Myocyte (in vitro differentiated cells): ENCODE results near the gene HDAC10. TPM values are rescaled to one million over a fixed set of nuclear protein-coding genes. Genes with fewer than 3 reads are reported as not detected.

Source experiments
- DNase-seq: peaks from one replicate; pipeline ENCODE4 v3.0.0-alpha.2; 2012; ENCODE audit warnings: low read depth
- total RNA-seq: library from RNA; depleted of rRNA; stranded (reverse); fragments of >200 nt; gene quantifications from 2 replicates; pipeline ENCODE4 v1.2.3, GENCODE V29; 2014

The HDAC10 gene
- total RNA-seq, 1 donor from 2014 or later, result 12.9 TPM

DNA sequence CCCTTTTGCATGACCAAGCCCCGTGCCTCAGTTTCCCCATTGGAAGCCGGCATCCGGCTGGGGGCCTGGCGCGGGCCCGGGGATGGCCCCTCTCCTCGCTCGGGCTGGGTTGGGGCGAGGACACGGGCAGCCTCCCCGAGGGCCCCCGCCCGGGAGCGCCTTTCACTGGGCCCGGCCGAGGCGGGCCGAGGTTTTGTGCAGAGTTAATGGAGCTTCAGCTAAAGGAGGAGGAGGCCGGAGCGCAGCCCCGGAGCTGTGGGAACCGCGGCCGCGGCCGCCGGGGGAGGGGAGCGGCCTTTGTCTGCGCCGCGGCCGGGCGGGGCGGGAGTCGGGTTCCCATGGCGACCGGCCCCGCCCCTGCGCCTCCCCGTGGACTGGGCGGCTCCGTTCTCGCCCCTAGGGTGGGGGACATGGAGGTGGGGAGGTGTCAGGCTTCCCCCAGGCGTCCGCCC is 20.5 kb upstream of the HDAC10 start:
- peak; percentile 60 for DNase-seq

GRCh38 chr22:50270666-50271394 is 19.8 kb upstream of the HDAC10 start:
- DNase-seq, result peak; percentile 74

GRCh38 chr22:50269970-50270665 is 19.1 kb upstream of the HDAC10 start, which contains the start of gene MAPK11:
TSS of gene MAPK11 (minus strand) at chr22:50270380. CDS start at chr22:50270292, 88 bp downstream.
- DNase-seq, result no peak

DNA sequence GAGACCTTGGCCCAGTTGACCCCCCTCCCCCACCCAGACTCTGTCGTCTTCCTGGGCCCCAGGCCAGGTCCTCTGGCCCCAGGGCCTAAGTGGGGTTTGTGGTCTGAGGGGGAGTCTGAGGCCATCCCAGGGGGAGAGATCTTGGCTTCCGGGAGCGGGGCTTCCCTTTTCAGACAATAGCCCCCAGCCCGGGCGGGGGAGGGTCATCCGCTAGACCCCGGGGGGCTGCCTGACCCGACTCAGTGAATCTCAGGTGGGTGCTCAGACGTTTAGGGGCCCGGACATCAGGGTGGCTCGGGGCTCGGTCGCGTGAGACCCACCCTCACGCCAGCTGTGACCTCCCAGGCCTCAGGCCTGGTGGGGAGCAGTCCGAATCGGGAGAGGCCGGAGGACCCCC is 18.5 kb upstream of the HDAC10 start:
- no peak for DNase-seq

DNA sequence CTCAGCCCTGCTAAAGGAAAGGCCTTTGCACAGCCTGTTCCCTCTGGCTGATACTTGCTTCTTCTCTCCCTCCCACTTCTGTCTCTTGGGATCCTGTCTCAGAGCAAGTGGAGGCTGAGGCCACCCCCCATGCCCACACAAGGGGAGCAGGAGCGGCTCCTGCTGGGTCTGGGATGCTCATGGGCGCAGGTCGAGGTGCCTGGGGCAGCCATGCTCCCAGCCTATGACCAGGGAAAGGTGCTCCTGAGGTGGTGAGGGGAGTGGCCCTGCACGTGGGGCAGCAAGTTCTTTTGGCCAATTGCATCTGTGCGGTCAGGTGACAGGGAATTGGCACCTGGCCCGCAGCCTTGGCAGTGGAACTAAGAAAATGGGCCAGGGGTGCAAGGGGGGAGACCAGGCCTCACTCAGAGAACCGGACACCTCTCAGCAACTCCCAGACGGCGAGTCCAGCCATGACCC is 17.6 kb upstream of the HDAC10 start:
- DNase-seq, result no peak

DNA sequence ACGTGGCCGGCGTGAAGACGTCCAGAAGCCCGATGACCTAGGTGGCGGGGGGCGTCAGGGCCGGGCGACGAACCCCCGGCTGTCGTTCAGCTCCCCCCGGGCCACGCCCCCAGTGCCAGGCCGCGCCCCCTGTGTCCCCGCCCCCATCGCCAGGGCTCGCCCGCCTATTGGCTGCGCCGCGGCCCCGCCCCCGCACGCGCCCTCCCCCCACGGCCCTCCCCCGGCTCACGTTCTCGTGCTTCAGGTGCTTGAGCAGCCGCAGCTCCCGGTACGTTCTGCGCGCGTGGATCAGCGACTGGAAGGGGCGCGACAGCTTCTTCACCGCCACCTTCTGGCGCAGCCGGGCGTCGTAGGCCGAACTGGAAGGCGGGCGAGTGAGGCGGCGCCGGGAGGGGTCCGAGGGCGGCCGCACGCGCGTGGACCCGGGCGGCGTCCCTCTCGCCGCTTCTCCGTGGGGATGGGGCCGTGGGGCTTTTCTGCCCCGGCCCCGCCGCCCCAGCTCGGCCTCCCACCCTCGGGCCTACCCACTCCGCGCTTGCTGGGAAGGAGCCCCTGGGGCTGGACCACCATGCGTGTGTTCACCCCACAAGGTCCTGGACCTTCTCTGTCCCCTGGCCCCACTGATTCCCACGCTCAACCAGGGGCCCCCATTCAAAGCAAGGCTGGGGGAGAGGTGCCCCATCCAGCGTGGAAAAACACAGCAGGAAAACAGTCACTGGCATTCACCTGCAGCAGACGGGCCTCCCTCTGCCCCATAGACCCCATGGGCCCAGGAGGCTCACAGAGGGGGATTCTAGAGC is 16.7 kb upstream of the HDAC10 start:
- peak; percentile 35 for DNase-seq

DNA sequence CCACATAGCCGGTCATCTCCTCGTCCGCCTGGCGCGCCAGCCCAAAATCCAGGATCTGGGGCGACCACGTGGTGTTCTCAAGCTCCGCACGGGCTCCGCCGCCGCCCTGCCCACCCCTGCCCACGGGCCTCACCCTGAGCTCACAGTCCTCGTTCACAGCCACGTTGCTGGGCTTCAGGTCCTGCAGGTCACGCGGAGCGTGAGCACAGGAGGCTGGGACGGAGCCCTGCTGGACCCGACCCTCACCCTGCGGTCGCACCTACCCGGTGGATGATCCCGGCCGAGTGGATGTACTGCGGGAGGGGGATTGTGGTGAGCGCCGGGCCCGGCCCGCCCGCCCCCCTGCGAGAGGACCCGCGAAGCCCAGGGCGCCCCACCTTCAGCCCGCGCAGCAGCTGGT is 15.9 kb upstream of the HDAC10 start:
- no peak for DNase-seq

DNA sequence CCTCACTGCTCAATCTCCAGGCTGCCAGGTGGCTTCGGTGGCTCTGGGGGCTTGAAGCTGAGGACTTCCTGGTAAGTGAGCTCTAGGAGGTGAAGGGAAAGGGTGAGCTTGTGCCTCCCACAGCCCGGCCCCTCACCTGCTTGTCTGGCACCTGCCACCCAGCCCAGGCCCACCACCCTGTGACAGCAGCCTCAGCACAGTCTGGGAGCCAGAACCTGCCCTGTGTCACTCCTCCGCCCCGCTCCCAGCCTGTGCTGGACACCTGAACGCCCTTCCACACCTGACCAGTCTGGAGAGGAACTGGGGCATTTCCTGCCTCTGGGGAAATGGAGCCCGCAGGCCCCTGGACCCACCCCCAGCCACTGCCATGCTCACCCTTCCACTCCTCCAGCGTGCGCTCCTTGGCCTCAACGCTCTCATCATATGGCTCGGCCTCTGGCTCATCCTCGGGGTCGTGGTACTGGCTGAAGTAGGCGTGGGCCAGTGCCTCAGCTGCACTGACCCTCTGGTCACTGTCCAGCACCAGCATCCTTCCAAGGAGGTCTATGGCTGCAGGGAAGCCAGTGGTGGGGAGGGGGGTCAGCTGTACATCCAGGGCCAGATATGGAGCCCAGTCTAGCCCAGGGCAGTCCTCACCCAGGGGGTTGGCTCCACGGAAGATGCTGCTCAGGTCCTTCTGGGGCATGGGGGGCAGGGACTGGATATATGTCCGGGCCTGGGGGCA is 14.0 kb upstream of the HDAC10 start:
- no peak for DNase-seq

- DNase-seq, result no peak
Observed at GRCh38 chr22:50264104-50264745, 13.2 kb upstream of the HDAC10 start.

DNA sequence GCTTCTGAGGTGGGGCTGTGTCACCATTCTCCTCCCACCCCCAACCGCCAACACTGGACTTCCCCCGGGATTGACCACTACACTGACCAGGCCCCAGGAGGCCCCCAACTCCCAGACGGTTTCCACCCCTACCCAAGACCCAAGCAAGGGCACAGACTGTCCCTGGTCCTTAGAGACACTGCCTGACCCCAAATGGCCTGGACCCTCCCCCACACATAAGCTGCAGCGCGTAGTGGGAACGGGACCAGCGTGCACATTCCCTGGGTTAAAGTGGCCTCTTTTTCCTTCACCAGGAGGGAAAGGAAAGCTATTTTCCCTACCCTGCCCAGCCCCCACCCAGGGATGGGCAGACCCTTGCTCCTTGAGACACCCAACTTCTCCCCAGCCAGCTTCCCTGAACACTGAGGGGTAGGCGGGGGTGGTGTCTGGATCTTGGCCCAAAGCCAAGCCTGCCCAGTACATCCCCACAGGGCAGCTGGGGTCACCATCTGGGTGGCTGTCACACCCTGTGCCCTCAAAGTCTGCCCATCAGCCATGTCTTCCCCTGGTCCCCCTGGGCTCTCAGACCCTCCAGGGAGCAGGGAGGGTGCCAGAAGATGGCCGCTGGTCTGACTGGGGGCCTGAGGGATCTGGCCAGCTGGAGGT is 12.0 kb upstream of the HDAC10 start:
- DNase-seq, result no peak

DNA sequence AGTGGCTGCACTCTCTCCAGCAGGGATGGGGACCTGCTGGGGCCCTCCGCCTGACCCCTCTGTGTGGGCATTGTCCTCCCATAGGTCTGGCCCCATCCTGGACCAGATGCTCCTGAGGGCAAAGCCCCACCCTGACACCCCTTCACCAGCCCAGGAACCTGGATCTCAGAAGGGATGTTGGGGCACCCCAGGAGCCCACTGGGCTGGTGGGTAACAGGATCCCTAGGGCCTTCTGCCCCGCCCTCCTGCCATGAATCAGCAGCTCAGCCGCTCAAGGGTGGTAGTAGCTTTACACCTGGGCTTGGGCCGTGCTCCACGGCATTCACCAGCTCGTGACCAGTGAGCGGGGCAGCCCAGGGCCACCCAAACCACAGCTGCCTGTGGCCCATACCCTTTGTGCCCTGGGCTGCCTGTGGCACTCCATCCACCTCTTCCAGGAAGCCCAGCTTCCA is 11.4 kb upstream of the HDAC10 start:
- DNase-seq, result peak; percentile 47

DNA sequence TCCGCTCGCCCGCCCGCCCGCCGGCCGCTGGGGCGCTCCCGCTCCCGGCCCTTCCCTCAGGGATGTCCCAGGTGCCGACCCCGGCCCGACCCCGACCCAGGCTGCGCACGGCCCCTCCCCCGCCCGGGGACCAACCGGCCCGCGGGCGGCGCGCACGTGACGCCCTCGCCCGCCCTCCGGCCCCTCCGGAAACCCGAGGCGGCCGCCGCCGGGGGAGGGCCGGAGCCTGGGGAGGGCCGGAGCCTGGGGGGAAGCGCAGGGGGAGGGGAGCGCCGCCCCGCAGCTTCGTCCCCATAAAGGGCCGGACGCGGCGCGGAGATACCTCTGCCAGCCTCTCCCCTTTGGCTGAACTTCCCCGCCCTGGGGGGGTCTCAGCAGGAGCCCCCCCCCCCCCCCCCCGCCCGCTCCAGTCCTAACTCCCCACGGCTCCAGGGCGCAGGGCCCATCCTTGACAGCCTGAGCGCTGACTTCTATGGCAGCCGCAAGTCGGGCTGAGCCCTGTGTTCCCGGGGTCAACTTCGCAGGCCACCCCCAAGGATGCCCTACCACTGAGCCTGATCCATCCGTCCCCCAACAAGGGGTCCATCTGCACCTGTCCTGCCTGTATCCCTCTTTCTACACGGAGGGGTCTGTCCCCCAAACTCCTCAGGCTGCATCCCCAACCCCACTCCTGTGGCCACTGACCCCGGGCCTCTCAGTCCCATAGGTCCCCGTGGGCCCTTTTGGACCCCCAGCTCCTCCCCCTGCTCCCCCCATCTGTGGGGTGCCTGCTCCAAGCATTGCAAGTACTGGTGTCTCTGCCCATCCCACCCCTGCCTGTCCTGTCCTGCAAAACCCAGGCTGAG is 10.8 kb upstream of the HDAC10 start, which contains the start of gene MAPK12:
TSS of gene MAPK12 (minus strand) at position 69 of the 845 bp plus-strand sequence. CDS start 174 bp downstream, outside the sequence.
- DNase-seq, result peak; percentile 40

GRCh38 chr22:50260801-50261614 is 9.9 kb upstream of the HDAC10 start:
- DNase-seq, result peak; percentile 70

GRCh38 chr22:50260434-50260800 is 9.4 kb upstream of the HDAC10 start:
- no peak for DNase-seq

- no peak for DNase-seq
Observed at GRCh38 chr22:50259302-50259701, 8.2 kb upstream of the HDAC10 start.

- DNase-seq, result peak; percentile 55
Observed at GRCh38 chr22:50258361-50259292, 7.6 kb upstream of the HDAC10 start.
